PC-9 (cell line): Measurements from ENCODE around the gene AUTS2. TPM values are rescaled to one million over a fixed set of nuclear protein-coding genes. Genes with fewer than 3 reads are reported as not detected.

ENCODE experiments used
- BruUV-seq: library from RNA; stranded (reverse); fragments of 400-500 nt; replicated peaks from 2 replicates; lab custom pipeline; 2021; lab: Mats Ljungman, UMichigan
- CTCF ChIA-PET: fragments of 300-600 bp; sonication (Branson Sonifier 250); formaldehyde crosslinking; loops from one replicate; lab custom pipeline; 2022; ENCODE audit warnings: antibody characterized with exemption; lab: Charles Lee
- POLR2A ChIA-PET: fragments of 300-600 bp; sonication (Branson Sonifier 250); formaldehyde crosslinking; loops from one replicate; lab custom pipeline; 2022; ENCODE audit warnings: antibody characterized with exemption; ENCODE audit not compliant: unreplicated experiment; lab: Charles Lee
- DNase-seq, 2 experiments: peaks; one replicate each; pipeline versions ENCODE4 v3.0.0 to v3.0.0-alpha.2; 2015 to 2022; ENCODE audit warnings: mixed read lengths in 1 of 2
- H2AFZ ChIP-seq: fragments of 200-600 bp; sonication (generic); 2 replicates; pipeline ENCODE4 v1.8.1; 2017; ENCODE audit warnings: antibody characterized with exemption
- H3F3A ChIP-seq: fragments of 200-600 bp; sonication (generic); 2 replicates; pipeline ENCODE4 v1.8.1; 2017; ENCODE audit warnings: antibody characterized with exemption, mild to moderate bottlenecking, low read depth; ENCODE audit not compliant: insufficient read depth
- H3K27ac ChIP-seq: fragments of 200-600 bp; sonication (generic); 2 replicates; pipeline ENCODE4 v1.6.1; 2016; ENCODE audit warnings: mixed run types
- H3K27me3 ChIP-seq: fragments of 200-600 bp; sonication (generic); 2 replicates; pipeline ENCODE4 v1.6.1; 2016; ENCODE audit warnings: low read depth, mixed run types; ENCODE audit not compliant: insufficient read depth
- H3K36me3 ChIP-seq: fragments of 200-600 bp; sonication (generic); 2 replicates; pipeline ENCODE4 v1.6.1; 2016; ENCODE audit warnings: low read depth, mixed run types
- H3K4me1 ChIP-seq: fragments of 200-600 bp; sonication (generic); replicated peaks from 2 replicates; pipeline ENCODE4 v1.6.1; 2016; ENCODE audit warnings: mixed run types; ENCODE audit not compliant: insufficient read depth
- H3K4me2 ChIP-seq: fragments of 200-600 bp; sonication (generic); 2 replicates; pipeline ENCODE4 v1.6.1; 2017; ENCODE audit warnings: mixed run types
- H3K4me3 ChIP-seq: fragments of 200-600 bp; sonication (generic); 2 replicates; pipeline ENCODE4 v1.6.1; 2016; ENCODE audit warnings: mixed run types
- H3K79me2 ChIP-seq: fragments of 200-600 bp; sonication (generic); 2 replicates; pipeline ENCODE4 v1.6.1; 2017; ENCODE audit warnings: low read depth, mixed run types
- H3K9me2 ChIP-seq: fragments of 200-600 bp; sonication (generic); 2 replicates; pipeline ENCODE4 v1.8.1; 2017; ENCODE audit warnings: mild to moderate bottlenecking; ENCODE audit not compliant: insufficient read depth
- H3K9me3 ChIP-seq: fragments of 200-600 bp; sonication (generic); 2 replicates; pipeline ENCODE4 v1.8.1; 2016; ENCODE audit warnings: low read depth; ENCODE audit not compliant: insufficient read depth
- H4K20me1 ChIP-seq: fragments of 200-600 bp; sonication (generic); 2 replicates; pipeline ENCODE4 v1.8.1; 2017; ENCODE audit not compliant: insufficient read depth
- CTCF ChIP-seq: fragments of 200-600 bp; sonication (generic); conservative IDR thresholded peaks from 2 replicates; pipeline ENCODE4 v1.6.1; 2017; ENCODE audit warnings: mixed run types, antibody characterized with exemption, mild to moderate bottlenecking, moderate library complexity
- EZH2 ChIP-seq: fragments of 200-600 bp; sonication (generic); IDR thresholded peaks from 2 replicates; pipeline ENCODE4 v1.8.0; 2017; ENCODE audit warnings: antibody characterized with exemption, low read depth
- intact Hi-C: fragments of 100-400 bp; cut with micrococcal nuclease; formaldehyde crosslinking; loops from one replicate; pipeline ENCODE4 v1.10.0; 2022; ENCODE audit not compliant: unreplicated experiment
- total RNA-seq: library from RNA; stranded (reverse); gene quantifications from 2 replicates; pipeline ENCODE4 v1.2.3, GENCODE V29; 2021

The AUTS2 gene
- total RNA-seq, 1 experiment from 2014 or later: not detected

GRCh38 chr7:70421319-70421718, 823.0 kb downstream of the AUTS2 start:
- POLR2A ChIA-PET: no interaction called here

DNA sequence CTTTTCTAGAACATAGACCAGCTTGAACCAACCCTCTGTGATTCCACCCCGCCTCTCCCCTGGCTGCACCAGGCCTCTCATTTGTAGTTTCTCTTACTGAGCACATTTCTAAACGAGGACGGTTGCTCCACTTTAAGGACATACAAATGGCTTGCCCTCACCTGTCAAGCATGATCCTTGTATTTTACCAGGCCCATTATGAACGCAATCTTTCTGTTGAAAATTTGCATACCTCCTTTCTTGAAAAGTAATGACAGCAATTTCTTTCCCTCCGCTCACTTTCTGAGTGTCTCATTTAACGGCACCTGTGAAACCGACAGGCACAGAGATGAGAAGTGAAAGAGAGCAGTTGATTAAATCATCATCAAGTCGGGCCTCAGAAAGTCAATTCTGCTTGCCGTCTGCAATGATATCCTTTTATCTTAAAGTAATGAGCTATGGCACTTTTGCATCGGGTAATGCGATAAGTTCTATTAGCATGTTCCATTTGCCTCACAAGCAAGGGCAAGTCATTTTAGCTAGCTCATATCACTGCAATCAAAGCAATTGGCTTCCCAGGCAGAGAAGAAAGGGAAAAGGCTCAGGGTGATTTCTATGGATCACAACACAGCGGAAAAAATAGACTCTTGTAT, 828.1 kb downstream of the AUTS2 start:
- Histone ChIP-seq H3K4me2 (no peak overlapping the region), H3K36me3 (no peaks in the 10 kb centered on the region), H4K20me1 (no peaks in the 10 kb centered on the region), H3K27me3 (peaks cover 42% of the 10 kb centered on the region), H3K4me1 (no peaks in the 10 kb centered on the region), H3K27ac (no peak overlapping the region), H3K4me3 (no peak overlapping the region), H3K79me2 (no peaks in the 10 kb centered on the region), H2AFZ (no peak overlapping the region), H3K9me3 (no peaks in the 10 kb centered on the region), H3F3A (no peaks in the 10 kb centered on the region), H3K9me2 (no peaks in the 10 kb centered on the region)
- no peak for DNase-seq
- no TSS peak for BruUV-seq
- TF ChIP-seq CTCF (no peak), EZH2 (no peak)
- CTCF ChIA-PET: no interaction called here
- POLR2A ChIA-PET: no interaction called here
- intact Hi-C loops: no loop called here

More at GRCh38 chr7:70421319-70421718, 823.0 kb downstream of the AUTS2 start:
- H2AFZ ChIP-seq: no peak overlapping the region
- peaks cover 43% of the 10 kb centered on the region for H3K27me3 ChIP-seq
- H3K27ac ChIP-seq: no peak overlapping the region
- CTCF ChIA-PET: no interaction called here
- H3K9me3 ChIP-seq: no peaks in the 10 kb centered on the region
- TF ChIP-seq CTCF (no peak), EZH2 (no peak)
- H3K36me3 ChIP-seq: no peaks in the 10 kb centered on the region
- no peak overlapping the region for H3K4me2 ChIP-seq
- H3F3A ChIP-seq: no peaks in the 10 kb centered on the region
- H3K4me1 ChIP-seq: no peaks in the 10 kb centered on the region
- H4K20me1 ChIP-seq: no peaks in the 10 kb centered on the region
- no peak for DNase-seq
- H3K9me2 ChIP-seq: no peaks in the 10 kb centered on the region
- H3K4me3 ChIP-seq: no peak overlapping the region
- BruUV-seq: no TSS peak
- H3K79me2 ChIP-seq: no peaks in the 10 kb centered on the region
- intact Hi-C loops: no loop called here

- ChIA-PET CTCF (no interaction called here), POLR2A (no interaction called here)
- no peak overlapping the region for H3K27ac ChIP-seq
- TF ChIP-seq CTCF (no peak), EZH2 (no peak)
- peaks cover 41% of the 10 kb centered on the region for H3K27me3 ChIP-seq
- no peaks in the 10 kb centered on the region for H3K9me3 ChIP-seq
- no peak overlapping the region for H3K4me3 ChIP-seq
- H3K9me2 ChIP-seq: no peaks in the 10 kb centered on the region
- H4K20me1 ChIP-seq: no peaks in the 10 kb centered on the region
- no peaks in the 10 kb centered on the region for H3K36me3 ChIP-seq
- BruUV-seq: no TSS peak
- H2AFZ ChIP-seq: no peak overlapping the region
- intact Hi-C loops: no loop called here
- no peaks in the 10 kb centered on the region for H3K4me1 ChIP-seq
- H3K79me2 ChIP-seq: no peaks in the 10 kb centered on the region
- DNase-seq: no peak
- H3F3A ChIP-seq: no peaks in the 10 kb centered on the region
- no peak overlapping the region for H3K4me2 ChIP-seq
Measured at GRCh38 chr7:70432567-70433001, 834.3 kb downstream of the AUTS2 start.
